HepG2 (cell line): ENCODE results near the gene MAVS. TPM values are rescaled to one million over a fixed set of nuclear protein-coding genes. Genes with fewer than 3 reads are reported as not detected.

Experiments used
- ARHGAP35 ChIP-seq: sonication (generic); formaldehyde crosslinking; IDR thresholded peaks from 2 replicates; pipeline ENCODE4 v1.9.0; 2022; ENCODE audit warnings: mild to moderate bottlenecking, inconsistent platforms, moderate library complexity, missing genetic modification reagents, borderline replicate concordance
- FOXK1 ChIP-seq: sonication (generic); formaldehyde crosslinking; IDR thresholded peaks from 2 replicates; pipeline ENCODE4 v1.4.0; 2020; ENCODE audit warnings: low read depth, missing genetic modification reagents, borderline replicate concordance
- HBP1 ChIP-seq: IDR thresholded peaks from 2 replicates; pipeline ENCODE4 v1.6.1; 2016; ENCODE audit warnings: low read depth, control low read depth
- HOXA9 ChIP-seq: sonication (generic); formaldehyde crosslinking; IDR thresholded peaks from 2 replicates; pipeline ENCODE4 v1.8.1; 2022; ENCODE audit warnings: missing genetic modification reagents, mild to moderate bottlenecking, moderate library complexity, borderline replicate concordance
- LBX2 ChIP-seq: sonication (generic); formaldehyde crosslinking; IDR thresholded peaks from 2 replicates; pipeline ENCODE4 v1.5.0; 2020; ENCODE audit warnings: missing genetic modification reagents, mild to moderate bottlenecking, borderline replicate concordance
- MAF1 ChIP-seq: sonication (generic); formaldehyde crosslinking; IDR thresholded peaks from 2 replicates; pipeline ENCODE4 v1.5.0; 2020; ENCODE audit warnings: missing genetic modification reagents, borderline replicate concordance
- MBNL3 ChIP-seq: fragments of 250-450 bp; sonication (Bioruptor Pico); conservative IDR thresholded peaks from 2 replicates; pipeline ENCODE4 v1.8.0; 2022; ENCODE audit warnings: mild to moderate bottlenecking, inconsistent platforms
- MIER3 ChIP-seq: IDR thresholded peaks from 2 replicates; pipeline ENCODE4 v1.6.1; 2016; ENCODE audit warnings: missing compliant biosample characterization, borderline replicate concordance
- NFYC ChIP-seq: IDR thresholded peaks from 2 replicates; pipeline ENCODE4 v1.6.1; 2016; ENCODE audit warnings: missing genetic modification reagents, missing compliant biosample characterization
- RXRB ChIP-seq: IDR thresholded peaks from 2 replicates; pipeline ENCODE4 v1.6.1; 2016; ENCODE audit warnings: borderline replicate concordance, missing genetic modification reagents, missing compliant biosample characterization
- SP5 ChIP-seq: IDR thresholded peaks from 2 replicates; pipeline ENCODE4 v1.6.1; 2016; ENCODE audit warnings: low read depth, borderline replicate concordance
- SRY ChIP-seq: sonication (generic); formaldehyde crosslinking; IDR thresholded peaks from 2 replicates; pipeline ENCODE4 v1.8.0; 2022; ENCODE audit warnings: mild to moderate bottlenecking, missing genetic modification reagents
- SUZ12 ChIP-seq: fragments of 150-350 bp; IDR thresholded peaks from 2 replicates; pipeline ENCODE4 v1.6.1; 2014; ENCODE audit warnings: low read depth, low read length
- TARDBP ChIP-seq: sonication (generic); formaldehyde crosslinking; IDR thresholded peaks from 2 replicates; pipeline ENCODE4 v1.8.0; 2022; ENCODE audit warnings: mild to moderate bottlenecking, missing genetic modification reagents
- ZNF138 ChIP-seq: sonication (generic); formaldehyde crosslinking; IDR thresholded peaks from 2 replicates; pipeline ENCODE4 v1.5.0; 2020; ENCODE audit warnings: mild to moderate bottlenecking, low read depth, missing genetic modification reagents
- ZNF143 ChIP-seq: sonication (generic); formaldehyde crosslinking; IDR thresholded peaks from 2 replicates; pipeline ENCODE4 v1.4.0; 2020; ENCODE audit warnings: missing genetic modification reagents
- ZNF24 ChIP-seq: fragments of 450-650 bp; IDR thresholded peaks from 2 replicates; pipeline ENCODE4 v1.6.1; 2017; ENCODE audit warnings: antibody characterized with exemption, mild to moderate bottlenecking
- ZNF574 ChIP-seq: sonication (generic); formaldehyde crosslinking; IDR thresholded peaks from 2 replicates; pipeline ENCODE4 v1.4.0; 2020; ENCODE audit warnings: missing genetic modification reagents
- polyA plus RNA-seq, 8 experiments: library from polyadenylated mRNA; depleted of rRNA in 3 of 8; stranded (reverse) in 7 of 8; unstranded in 1 of 8; fragments of >200 nt; fragmentation: Illumina TruSeq in 4 of 8; extraction: Trizol in 4 of 8; gene quantifications; 2 replicates each; pipeline versions ENCODE4 v1.2.1 to v1.2.3, GENCODE V29; 2011 to 2016; ENCODE audit warnings: low read depth in 4 of 8, missing spikeins in 1 of 8, mixed read lengths in 1 of 8; ENCODE audit not compliant: insufficient read depth in 1 of 8
- total RNA-seq, 5 experiments: library from RNA; depleted of rRNA; stranded (reverse); fragments of >200 nt; fragmentation: Illumina TruSeq; extraction: Trizol; gene quantifications; 2 replicates each; pipeline ENCODE4 v1.2.3, GENCODE V29; 2016; ENCODE audit warnings: low read depth in 1 of 5
- TF ChIP-seq, protein P1 (sequence below), 2 experiments: fragments of 450-650 bp in 1 of 2; sonication (generic) in 1 of 2; formaldehyde crosslinking; IDR thresholded peaks; 2 replicates each; pipeline versions ENCODE4 v1.5.0 to v1.8.0; 2020 to 2022; ENCODE audit warnings: mild to moderate bottlenecking in 1 of 2, missing genetic modification reagents in 1 of 2
- TF ChIP-seq, protein P2 (sequence below): sonication (generic); formaldehyde crosslinking; IDR thresholded peaks from 2 replicates; pipeline ENCODE4 v1.5.0; 2020; ENCODE audit warnings: missing genetic modification reagents
- TF ChIP-seq, protein P3 (sequence below): IDR thresholded peaks from 2 replicates; pipeline ENCODE4 v1.6.1; 2016; ENCODE audit warnings: low read depth

MAVS gene
- total and polyA plus RNA-seq, 2 of the 13 experiments (the other 11 are each of a cell fraction or from before 2014, with no cell fraction given): 27.3 to 36.6 TPM

- TF ChIP-seq HBP1 (CRISPR knock-in tag) (peak; percentile 82; the same call in 1 of the 2 replicates), ZNF138 (CRISPR knock-in tag) (0 out of 2 replicates have a peak, but pooled peaks have one; percentile 46), ARHGAP35 (CRISPR knock-in tag) (peak; percentile 99), HOXA9 (CRISPR knock-in tag) (peak; percentile 95; the same call in 1 of the 2 replicates), SP5 (peak; percentile 40; the same call in 1 of the 2 replicates), ZNF24 (peak; percentile 59; the same call in 1 of the 2 replicates), RXRB (CRISPR knock-in tag) (peak; percentile 25), FOXK1 (CRISPR knock-in tag) (peak; percentile 58; the same call in 1 of the 2 replicates), MBNL3 (CRISPR knock-in tag) (no peak), ZNF143 (CRISPR knock-in tag) (peak; percentile 6; the same call in 1 of the 2 replicates), LBX2 (CRISPR knock-in tag) (peak; percentile 81), TARDBP (CRISPR knock-in tag) (peak; percentile 85), SRY (CRISPR knock-in tag) (peak; percentile 90), MIER3 (no peak), MAF1 (peak; percentile 74; the same call in 1 of the 2 replicates), NFYC (CRISPR knock-in tag) (peak; percentile 91), SUZ12 (no peak), ZNF574 (CRISPR knock-in tag) (peak; percentile 88)
- TF ChIP-seq, protein P1, sequence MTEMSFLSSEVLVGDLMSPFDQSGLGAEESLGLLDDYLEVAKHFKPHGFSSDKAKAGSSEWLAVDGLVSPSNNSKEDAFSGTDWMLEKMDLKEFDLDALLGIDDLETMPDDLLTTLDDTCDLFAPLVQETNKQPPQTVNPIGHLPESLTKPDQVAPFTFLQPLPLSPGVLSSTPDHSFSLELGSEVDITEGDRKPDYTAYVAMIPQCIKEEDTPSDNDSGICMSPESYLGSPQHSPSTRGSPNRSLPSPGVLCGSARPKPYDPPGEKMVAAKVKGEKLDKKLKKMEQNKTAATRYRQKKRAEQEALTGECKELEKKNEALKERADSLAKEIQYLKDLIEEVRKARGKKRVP (CRISPR knock-in tag; IDR thresholded peaks at IDR 0.05): peak in 1 of 2 experiments; percentile 86; a peak in 2 of 4 replicates
- TF ChIP-seq, protein P2, sequence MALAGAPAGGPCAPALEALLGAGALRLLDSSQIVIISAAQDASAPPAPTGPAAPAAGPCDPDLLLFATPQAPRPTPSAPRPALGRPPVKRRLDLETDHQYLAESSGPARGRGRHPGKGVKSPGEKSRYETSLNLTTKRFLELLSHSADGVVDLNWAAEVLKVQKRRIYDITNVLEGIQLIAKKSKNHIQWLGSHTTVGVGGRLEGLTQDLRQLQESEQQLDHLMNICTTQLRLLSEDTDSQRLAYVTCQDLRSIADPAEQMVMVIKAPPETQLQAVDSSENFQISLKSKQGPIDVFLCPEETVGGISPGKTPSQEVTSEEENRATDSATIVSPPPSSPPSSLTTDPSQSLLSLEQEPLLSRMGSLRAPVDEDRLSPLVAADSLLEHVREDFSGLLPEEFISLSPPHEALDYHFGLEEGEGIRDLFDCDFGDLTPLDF (CRISPR knock-in tag): peak; percentile 53
- TF ChIP-seq, protein P3, sequence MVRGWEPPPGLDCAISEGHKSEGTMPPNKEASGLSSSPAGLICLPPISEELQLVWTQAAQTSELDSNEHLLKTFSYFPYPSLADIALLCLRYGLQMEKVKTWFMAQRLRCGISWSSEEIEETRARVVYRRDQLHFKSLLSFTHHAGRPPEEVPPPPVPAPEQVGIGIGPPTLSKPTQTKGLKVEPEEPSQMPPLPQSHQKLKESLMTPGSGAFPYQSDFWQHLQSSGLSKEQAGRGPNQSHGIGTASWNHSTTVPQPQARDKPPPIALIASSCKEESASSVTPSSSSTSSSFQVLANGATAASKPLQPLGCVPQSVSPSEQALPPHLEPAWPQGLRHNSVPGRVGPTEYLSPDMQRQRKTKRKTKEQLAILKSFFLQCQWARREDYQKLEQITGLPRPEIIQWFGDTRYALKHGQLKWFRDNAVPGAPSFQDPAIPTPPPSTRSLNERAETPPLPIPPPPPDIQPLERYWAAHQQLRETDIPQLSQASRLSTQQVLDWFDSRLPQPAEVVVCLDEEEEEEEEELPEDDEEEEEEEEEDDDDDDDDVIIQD (CRISPR knock-in tag): peak; percentile 44
Measured at GRCh38 chr20:3846740-3847428, at the start of gene MAVS (continued).
